NB4 (cell line): ENCODE data around the gene ADSS1.

Experiments used
- POLR2A ChIP-seq: IDR thresholded peaks from 2 replicates; pipeline ENCODE4 v1.6.1; 2011; ENCODE audit warnings: mild to moderate bottlenecking; ENCODE audit not compliant: insufficient read length; ENCODE audit errors: extremely low read depth
- TF ChIP-seq, protein P1 (sequence below): IDR thresholded peaks from one replicate; pipeline ENCODE4 v1.5.1; 2012; ENCODE audit warnings: low read depth, low read length

DNA sequence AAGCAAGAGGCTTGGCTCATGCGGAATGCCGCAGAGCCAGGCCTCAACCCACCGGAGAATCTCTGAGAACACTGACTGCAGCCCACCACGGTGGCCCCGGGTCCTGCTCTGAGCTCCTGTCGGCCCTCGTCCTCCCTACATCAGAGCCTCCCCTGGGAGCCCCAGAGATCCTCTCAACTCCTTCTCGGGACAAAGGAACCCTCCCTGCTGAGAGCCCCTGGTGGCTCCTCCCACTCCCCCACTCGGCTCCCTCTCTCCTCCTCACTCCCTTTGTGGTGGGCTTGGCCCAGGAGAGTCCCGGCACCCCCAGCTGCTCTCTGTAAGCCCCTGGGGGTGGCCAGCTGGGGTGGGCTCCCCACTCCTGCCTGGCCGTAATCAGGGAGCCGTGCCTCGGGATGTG, 45.7 kb upstream of the ADSS1 start:
- TF ChIP-seq, protein P1, sequence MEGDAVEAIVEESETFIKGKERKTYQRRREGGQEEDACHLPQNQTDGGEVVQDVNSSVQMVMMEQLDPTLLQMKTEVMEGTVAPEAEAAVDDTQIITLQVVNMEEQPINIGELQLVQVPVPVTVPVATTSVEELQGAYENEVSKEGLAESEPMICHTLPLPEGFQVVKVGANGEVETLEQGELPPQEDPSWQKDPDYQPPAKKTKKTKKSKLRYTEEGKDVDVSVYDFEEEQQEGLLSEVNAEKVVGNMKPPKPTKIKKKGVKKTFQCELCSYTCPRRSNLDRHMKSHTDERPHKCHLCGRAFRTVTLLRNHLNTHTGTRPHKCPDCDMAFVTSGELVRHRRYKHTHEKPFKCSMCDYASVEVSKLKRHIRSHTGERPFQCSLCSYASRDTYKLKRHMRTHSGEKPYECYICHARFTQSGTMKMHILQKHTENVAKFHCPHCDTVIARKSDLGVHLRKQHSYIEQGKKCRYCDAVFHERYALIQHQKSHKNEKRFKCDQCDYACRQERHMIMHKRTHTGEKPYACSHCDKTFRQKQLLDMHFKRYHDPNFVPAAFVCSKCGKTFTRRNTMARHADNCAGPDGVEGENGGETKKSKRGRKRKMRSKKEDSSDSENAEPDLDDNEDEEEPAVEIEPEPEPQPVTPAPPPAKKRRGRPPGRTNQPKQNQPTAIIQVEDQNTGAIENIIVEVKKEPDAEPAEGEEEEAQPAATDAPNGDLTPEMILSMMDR = no peak
- TF ChIP-seq POLR2A = no peak
